GM12873 (cell line): ENCODE measurements around the gene IFT122.

Experiments used
- CTCF ChIP-seq: IDR thresholded peaks from 2 replicates; pipeline ENCODE4 v1.5.1; 2012; ENCODE audit warnings: low read depth, mild to moderate bottlenecking, moderate library complexity, low read length, control low read depth; ENCODE audit not compliant: insufficient read depth; ENCODE audit errors: missing control alignments

The IFT122 gene

GRCh38 chr3:129461022-129461421 is 21.0 kb downstream of the IFT122 start:
- no peak for TF ChIP-seq CTCF

GRCh38 chr3:129461461-129462146 is 21.6 kb downstream of the IFT122 start:
- TF ChIP-seq CTCF, result no peak

- no peak for TF ChIP-seq CTCF
These were observed 22.4 kb downstream of the IFT122 start for GRCh38 chr3:129462361-129462968.

GRCh38 chr3:129463094-129463493 is 23.1 kb downstream of the IFT122 start:
- TF ChIP-seq CTCF, result no peak

GRCh38 chr3:129463716-129464115 is 23.7 kb downstream of the IFT122 start:
- no peak for TF ChIP-seq CTCF

GRCh38 chr3:129467932-129468331 is 27.9 kb downstream of the IFT122 start:
- TF ChIP-seq CTCF, result no peak

- TF ChIP-seq CTCF, result no peak
These were observed 29.0 kb downstream of the IFT122 start for GRCh38 chr3:129469026-129469425.
